SU-DHL-6 (cell line): ENCODE measurements around the gene CRHR2.

Experiments
- EZH2phosphoT487 ChIP-seq: fragments of 200-600 bp; sonication (generic), shearing (Covaris generic); conservative IDR thresholded peaks from 2 replicates; pipeline ENCODE4 v1.6.1; 2018; ENCODE audit warnings: mild to moderate bottlenecking, antibody characterized with exemption, low read length, moderate library complexity, mixed read lengths
- TF ChIP-seq, protein P1 (sequence below): fragments of 200-600 bp; sonication (generic); IDR thresholded peaks from one replicate; pipeline ENCODE4 v1.5.1; 2017; ENCODE audit warnings: antibody characterized with exemption, mild to moderate bottlenecking, low read length, moderate library complexity; ENCODE audit not compliant: insufficient read depth, poor library complexity, severe bottlenecking

- TF ChIP-seq, protein P1, sequence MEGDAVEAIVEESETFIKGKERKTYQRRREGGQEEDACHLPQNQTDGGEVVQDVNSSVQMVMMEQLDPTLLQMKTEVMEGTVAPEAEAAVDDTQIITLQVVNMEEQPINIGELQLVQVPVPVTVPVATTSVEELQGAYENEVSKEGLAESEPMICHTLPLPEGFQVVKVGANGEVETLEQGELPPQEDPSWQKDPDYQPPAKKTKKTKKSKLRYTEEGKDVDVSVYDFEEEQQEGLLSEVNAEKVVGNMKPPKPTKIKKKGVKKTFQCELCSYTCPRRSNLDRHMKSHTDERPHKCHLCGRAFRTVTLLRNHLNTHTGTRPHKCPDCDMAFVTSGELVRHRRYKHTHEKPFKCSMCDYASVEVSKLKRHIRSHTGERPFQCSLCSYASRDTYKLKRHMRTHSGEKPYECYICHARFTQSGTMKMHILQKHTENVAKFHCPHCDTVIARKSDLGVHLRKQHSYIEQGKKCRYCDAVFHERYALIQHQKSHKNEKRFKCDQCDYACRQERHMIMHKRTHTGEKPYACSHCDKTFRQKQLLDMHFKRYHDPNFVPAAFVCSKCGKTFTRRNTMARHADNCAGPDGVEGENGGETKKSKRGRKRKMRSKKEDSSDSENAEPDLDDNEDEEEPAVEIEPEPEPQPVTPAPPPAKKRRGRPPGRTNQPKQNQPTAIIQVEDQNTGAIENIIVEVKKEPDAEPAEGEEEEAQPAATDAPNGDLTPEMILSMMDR = no peak
- TF ChIP-seq EZH2phosphoT487 = no peak
Measured at GRCh38 chr7:30688718-30689221, 6.5 kb upstream of the CRHR2 start.
